T-helper 22 cell (primary cell): ENCODE results near the gene COG8.

Source experiments
- DNase-seq: peaks from one replicate; pipeline ENCODE4 v3.0.0-alpha.2; 2020; ENCODE audit warnings: low read depth

Gene COG8

DNA sequence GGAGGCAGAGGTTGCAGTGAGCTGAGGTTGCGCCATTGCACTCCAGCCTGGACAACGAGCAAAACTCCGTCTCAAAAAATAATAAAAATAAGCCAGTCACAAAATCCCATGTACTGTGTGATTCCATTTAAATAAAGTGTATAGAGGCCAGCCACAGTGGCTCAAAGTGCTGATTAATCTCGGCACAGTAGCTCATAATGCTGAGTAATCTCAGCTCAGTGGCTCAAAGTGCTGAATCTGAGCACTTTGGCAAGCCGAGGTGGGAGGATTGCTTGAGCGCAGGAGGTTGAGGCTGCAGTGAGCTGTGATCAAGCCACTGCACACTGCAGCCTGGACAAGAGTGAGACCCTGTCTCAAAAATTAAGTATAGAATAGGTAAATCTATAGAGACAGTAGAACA is 7.3 kb upstream of the COG8 start:
- no peak for DNase-seq

DNA sequence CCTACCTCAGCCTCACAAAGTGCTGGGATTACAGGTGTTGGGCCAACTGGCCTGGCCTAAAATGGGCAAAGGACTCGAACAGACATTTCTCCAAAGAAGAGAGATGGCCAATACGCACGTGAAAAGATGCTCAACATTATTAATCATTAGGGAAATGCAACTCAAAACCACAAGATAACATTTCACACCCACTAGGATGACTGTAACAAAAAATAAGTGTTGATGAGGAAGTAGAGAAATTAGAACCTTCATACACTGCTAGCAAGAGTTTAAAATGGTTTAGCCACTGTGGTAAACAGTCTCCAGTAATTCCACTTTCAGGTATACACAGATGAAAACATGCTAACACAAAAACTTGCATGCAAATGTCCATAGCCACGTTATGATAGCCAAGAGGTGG is 6.6 kb upstream of the COG8 start:
- DNase-seq = no peak

- no peak for DNase-seq
These were observed 4.8 kb upstream of the COG8 start for GRCh38 chr16:69344171-69344570.

DNA sequence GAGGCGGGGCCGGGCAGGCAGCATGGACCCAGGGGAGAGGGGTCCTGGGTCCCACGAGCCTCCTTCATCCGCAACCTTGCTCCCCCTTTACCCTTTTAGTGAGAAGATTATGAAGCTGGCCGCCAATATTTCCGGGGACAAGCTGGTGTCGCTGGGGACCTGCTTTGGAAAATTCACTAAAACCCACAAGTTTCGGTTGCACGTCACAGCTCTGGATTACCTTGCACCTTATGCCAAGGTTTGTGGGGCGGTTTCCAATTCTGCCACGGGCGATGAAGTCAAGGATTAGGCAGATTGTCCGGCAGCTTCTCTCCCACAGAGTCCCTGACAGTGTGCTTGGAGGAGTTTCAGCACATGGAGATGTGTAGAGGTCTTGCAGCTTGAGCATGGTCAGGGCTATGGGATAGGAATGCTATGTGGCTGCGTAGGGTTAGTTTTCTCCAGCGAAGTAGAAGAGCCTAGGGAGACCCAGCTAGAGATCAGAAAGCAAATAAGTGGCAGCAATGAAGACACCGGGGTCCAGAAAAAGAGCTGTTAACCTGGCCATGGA is 806 bp upstream of the COG8 start:
- no peak for DNase-seq

- DNase-seq = no peak
These were observed 641 bp downstream of the COG8 start for GRCh38 chr16:69338557-69339288.

DNA sequence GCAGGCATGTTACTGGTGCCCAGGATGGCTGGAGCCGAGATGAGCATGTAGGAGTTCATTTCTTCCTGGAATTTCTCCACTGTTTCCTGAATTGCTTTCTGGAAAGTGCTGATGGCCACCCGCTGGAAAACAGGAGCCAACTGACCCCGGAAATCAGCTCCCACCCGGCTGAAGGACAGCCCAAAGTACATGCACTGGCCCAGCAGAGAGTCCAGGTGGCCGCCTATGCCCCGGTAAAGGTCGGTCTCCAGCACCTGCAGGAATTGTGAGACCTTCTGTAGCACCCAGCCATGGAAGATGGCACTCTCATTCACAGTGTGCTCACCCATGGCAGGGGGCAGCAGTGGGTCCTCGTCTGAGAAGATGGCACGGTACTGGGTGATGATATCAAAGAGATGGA is 4.7 kb downstream of the COG8 start:
- DNase-seq = no peak

DNA sequence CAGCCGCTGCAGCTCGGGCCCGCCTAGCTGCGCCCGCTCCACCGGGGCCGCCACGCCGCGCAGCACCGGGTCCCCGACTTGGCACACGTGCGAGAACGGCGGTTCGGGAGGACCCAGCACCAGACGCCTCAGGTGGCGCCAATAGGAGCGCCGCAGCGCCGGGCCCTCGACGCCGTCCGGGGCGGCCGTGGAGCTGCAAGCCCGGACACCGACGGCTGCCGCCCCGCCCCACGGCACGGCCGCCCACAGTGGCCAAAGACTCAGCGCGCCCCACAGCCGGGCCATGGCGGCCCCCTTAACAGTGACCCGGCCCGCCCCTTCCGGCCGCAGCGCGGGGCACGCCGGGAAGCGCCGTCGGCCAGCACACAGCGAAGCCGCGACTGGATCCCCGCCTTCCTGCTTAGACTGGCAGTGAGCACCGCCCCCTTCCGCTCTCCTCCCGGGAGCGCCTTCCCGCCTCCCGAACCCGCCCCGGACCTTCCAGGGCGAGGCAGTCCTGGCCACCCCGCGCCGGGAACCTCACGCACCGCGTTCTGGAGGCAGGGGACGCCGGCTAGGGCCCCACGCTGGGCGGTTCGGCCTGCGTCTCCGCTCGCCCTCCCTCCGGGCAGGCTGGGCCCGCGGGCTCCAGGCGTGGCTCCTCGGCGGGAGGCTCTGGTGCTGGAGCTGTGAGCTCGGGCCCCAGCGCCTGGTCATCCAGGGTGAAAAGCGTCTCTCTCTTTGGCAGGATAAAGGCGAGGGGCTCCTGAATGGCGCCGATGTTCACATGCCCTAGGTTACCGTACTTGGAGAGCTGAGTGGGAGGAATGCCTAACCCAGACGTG is 8.9 kb downstream of the COG8 start, which contains the start of gene PDF:
PDF (minus strand) TSS at position 303 of the 824 bp plus-strand sequence; CDS start at position 285, 18 bp downstream.
- peak; percentile 83 for DNase-seq

- DNase-seq = no peak
These were observed 9.7 kb downstream of the COG8 start for GRCh38 chr16:69329369-69330285.

DNA sequence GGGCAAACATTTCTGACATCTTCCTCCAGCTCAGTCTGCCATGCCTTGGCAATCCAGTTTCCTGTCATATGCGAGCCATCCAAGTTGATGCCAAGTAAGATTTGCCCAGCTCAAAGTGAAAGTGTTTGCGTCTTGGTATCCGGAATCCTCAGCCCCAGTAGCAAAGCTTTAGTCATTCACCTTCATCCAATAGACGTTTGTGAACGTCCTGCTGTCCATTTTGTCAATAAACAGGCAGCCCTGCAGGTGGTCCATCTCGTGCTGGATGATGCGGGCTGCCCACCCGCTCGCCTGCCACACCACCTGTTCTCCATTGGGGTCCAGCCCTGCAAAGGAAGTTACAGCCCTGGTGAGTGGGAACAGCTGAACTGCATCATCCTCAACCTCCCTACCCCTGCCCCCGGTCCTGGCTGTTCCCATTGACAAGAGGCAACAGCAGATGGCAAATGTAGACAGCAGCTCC is 10.5 kb downstream of the COG8 start:
- DNase-seq = no peak

DNA sequence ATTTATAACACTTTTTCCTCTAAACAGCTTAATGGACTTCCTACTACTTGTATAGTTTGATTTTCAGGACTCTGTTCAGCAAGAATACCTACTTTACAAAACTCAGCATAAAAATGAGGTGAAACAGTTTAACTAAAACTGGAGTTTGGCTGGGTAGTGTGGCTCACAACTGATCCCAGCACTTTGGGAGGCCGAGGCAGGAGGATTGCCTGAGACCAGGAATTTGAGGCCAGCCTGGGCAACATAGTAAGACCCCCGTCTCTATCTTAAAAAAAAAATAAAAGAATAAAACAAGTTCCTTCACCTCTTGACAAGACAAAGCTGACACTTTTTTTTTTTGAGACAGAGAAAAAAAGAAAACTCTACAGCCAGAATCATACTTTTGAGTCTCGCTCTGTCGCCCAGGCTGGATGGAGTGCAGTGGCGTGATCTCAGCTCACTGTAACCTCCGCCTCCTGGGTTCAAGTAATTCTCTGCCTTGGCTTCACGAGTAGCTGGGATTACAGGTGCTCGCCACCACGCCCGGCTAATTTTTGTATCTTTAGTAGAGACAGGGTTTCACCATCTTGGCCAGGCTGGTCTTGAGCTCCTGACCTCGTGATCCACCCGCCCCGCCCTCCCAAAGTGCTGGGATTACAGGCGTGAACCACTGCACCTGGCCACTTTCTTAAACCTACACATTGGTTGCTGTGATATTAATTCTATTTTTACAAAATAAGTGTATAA is 11.6 kb downstream of the COG8 start:
- DNase-seq = no peak

GRCh38 chr16:69326172-69326873 is 13.0 kb downstream of the COG8 start:
- DNase-seq = no peak

DNA sequence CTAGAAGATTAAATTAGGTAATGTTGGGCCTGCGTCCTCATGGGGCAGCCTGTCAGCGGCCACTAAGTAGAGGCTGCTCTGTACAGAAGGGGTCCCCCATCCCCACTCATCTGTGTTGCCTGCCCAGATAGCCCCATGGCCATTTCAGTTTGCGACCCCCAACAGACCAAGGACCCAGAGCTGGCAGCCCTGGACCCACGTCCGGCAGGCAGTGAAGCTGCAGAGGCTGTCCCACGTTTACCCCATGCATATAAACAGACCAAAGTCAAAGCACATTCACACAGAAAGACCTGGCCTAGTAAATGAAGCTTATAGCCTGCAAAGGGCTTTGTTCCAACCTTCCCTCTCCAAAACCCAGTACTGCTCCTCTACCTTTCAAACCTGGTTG is 13.6 kb downstream of the COG8 start:
- DNase-seq = no peak

DNA sequence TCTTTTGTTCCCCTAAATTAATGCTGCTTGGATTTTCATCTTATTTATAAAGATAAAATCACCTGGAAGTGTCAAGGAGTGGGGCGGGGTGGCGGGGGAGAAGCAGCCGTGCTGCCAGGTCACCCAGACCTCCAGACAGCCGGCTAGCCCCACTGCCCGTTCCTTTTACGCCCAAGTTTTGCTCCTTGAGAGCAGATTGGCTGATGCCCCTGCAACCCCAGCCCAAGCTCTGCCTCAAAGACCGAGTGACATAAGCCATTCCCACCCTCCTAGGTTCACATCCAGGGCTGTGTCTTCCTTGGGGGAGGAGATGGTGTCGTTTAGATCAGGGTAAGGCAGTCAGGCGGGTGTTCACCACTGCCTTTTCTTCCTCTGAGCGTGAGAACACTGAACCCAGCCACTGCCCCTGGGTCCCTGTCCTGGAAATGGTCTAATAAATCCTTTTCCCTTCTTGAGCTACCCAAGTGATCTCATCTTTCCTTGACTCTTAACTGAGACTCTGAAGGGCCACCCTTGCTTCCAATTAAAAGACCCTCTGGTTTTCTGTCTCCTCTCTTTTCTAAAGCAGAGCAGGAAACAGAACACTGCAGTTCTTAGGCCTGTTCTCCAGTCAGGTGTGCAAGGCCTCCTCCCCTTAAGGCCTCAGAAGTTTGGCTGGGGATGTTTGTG is 14.6 kb downstream of the COG8 start:
- DNase-seq = no peak

DNA sequence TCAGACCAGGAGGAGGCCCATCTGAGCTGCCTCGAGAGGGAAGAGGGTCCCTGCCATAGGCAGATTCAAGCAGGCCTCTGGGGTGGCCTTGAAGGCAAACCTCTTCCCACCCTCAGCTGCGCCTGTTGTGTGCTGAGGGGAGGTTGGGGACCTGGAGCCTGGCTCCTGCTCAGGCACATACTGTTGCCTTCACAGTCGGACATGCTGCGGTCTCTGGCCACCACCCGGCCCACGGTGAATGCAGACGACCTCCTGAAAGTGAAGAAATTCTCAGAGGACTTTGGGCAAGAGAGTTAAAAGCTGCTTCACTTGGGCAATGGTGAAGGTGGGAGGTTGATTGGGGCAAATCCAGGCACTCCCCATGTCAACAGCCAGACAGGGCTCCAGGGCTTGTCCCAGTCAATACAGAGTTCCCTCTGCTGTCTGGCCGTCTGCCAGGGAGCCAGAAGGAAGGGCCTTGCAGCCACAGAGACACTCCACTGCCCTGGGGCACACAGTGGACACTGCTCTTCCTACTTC is 15.3 kb downstream of the COG8 start:
- no peak for DNase-seq

DNA sequence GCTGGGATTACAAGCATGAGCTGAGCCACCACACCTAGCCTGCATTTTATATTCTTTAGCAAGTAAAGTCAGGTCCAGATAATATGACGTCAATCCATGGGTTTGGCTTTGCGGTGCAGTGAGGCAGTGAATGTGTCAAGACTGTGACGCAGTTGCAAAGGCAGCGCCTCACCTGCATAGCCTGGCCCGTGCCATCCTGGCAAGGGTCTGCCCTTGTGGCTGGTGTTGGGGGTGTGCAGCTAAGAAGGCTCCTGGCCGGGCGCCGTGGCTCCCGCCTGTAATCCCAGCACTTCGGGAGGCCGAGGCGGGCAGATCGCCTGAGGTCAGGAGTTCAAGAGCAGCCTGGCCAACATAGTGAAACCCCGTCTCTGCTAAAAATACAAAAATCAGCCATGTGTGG is 15.9 kb downstream of the COG8 start:
- DNase-seq = no peak

- no peak for DNase-seq
These were observed 17.0 kb downstream of the COG8 start for GRCh38 chr16:69322343-69322742.

- no peak for DNase-seq
These were observed 18.3 kb downstream of the COG8 start for GRCh38 chr16:69321080-69321479.

DNA sequence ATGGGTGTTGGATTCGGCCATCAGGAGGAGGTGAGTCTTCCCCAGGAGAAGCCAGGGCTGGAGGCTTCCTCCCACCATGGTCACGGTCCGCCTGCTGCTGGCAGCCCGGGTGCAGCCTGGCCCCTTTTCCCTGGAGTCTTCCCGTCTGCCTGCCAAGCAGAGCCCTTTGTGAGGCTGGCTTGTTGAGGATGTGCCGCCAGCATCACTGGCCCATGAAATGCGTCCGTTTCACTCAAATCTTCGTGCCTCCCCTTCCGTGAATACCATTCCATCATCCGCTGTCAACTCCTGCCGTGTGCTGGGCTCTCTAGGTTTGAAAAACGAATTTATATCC is 18.7 kb downstream of the COG8 start:
- no peak for DNase-seq

- no peak for DNase-seq
These were observed 19.3 kb downstream of the COG8 start for GRCh38 chr16:69319826-69320739.
